Progenitor cell of endocrine pancreas (in vitro differentiated cells): ENCODE data around the gene SLC5A2. TPM values are rescaled to one million over a fixed set of nuclear protein-coding genes. Genes with fewer than 3 reads are reported as not detected.

Experiments
- DNase-seq: peaks from one replicate; pipeline ENCODE4 v3.0.0; 2021; ENCODE audit warnings: low spot score; ENCODE audit not compliant: unreplicated experiment
- H3K27ac Mint-ChIP-seq: 2 replicates; pipeline ENCODE4 v1.8.0; 2021; ENCODE audit warnings: mild to moderate bottlenecking, moderate library complexity, mixed read lengths
- H3K27me3 Mint-ChIP-seq: 2 replicates; pipeline ENCODE4 v1.8.0; 2021; ENCODE audit warnings: mixed read lengths
- H3K36me3 Mint-ChIP-seq: 2 replicates; pipeline ENCODE4 v1.8.0; 2022; ENCODE audit warnings: mixed read lengths; ENCODE audit not compliant: insufficient read depth
- H3K4me1 Mint-ChIP-seq: 2 replicates; pipeline ENCODE4 v1.8.0; 2021; ENCODE audit warnings: low read depth, mixed read lengths
- H3K4me3 Mint-ChIP-seq: 2 replicates; pipeline ENCODE4 v1.8.0; 2021; ENCODE audit warnings: low read depth, mild to moderate bottlenecking, moderate library complexity, mixed read lengths
- H3K9me3 Mint-ChIP-seq: 2 replicates; pipeline ENCODE4 v1.8.0; 2021; ENCODE audit warnings: low read depth, mixed read lengths
- CTCF ChIP-seq: fragments of 200-600 bp; sonication (generic); IDR thresholded peaks from one replicate; pipeline ENCODE4 v1.5.0; 2021; ENCODE audit warnings: antibody characterized with exemption, mild to moderate bottlenecking; ENCODE audit not compliant: unreplicated experiment
- total RNA-seq: library from RNA; stranded (reverse); gene quantifications from 2 replicates; pipeline ENCODE4 v1.2.1, GENCODE V29; 2021

Gene SLC5A2
- total RNA-seq, 1 donor from 2014 or later, result 0.29 TPM

GRCh38 chr16:31489616-31490584, 7.0 kb downstream of the SLC5A2 start:
- Mint-ChIP-seq H3K27me3 (peaks cover 39% of the 10 kb centered on the region), H3K4me1 (peaks cover 6% of the 10 kb centered on the region), H3K36me3 (peaks cover 17% of the 10 kb centered on the region), H3K27ac (no peak overlapping the region), H3K9me3 (no peaks in the 10 kb centered on the region), H3K4me3 (no peak overlapping the region)
- DNase-seq, result no peak
- no peak for TF ChIP-seq CTCF

GRCh38 chr16:31491778-31492418, 9.0 kb downstream of the SLC5A2 start:
- no peak for TF ChIP-seq CTCF
- H3K4me3 Mint-ChIP-seq, result no peak overlapping the region
- no peak for DNase-seq
- no peaks in the 10 kb centered on the region for H3K9me3 Mint-ChIP-seq
- H3K27me3 Mint-ChIP-seq, result peaks cover 20% of the 10 kb centered on the region
- peaks cover 17% of the 10 kb centered on the region for H3K36me3 Mint-ChIP-seq
- no peak overlapping the region for H3K27ac Mint-ChIP-seq
- peaks cover 3% of the 10 kb centered on the region for H3K4me1 Mint-ChIP-seq

- no peak overlapping the region for H3K27ac Mint-ChIP-seq
- no peaks in the 10 kb centered on the region for H3K9me3 Mint-ChIP-seq
- peaks cover 23% of the 10 kb centered on the region for H3K36me3 Mint-ChIP-seq
- no peaks in the 10 kb centered on the region for H3K4me1 Mint-ChIP-seq
- H3K4me3 Mint-ChIP-seq, result no peak overlapping the region
- peaks cover 11% of the 10 kb centered on the region for H3K27me3 Mint-ChIP-seq
- no peak for TF ChIP-seq CTCF
- DNase-seq, result no peak
These were observed 10.7 kb downstream of the SLC5A2 start for GRCh38 chr16:31493506-31494125.

- H3K27ac Mint-ChIP-seq, result no peak overlapping the region
These were observed 13.7 kb downstream of the SLC5A2 start for GRCh38 chr16:31496670-31497069.

More at GRCh38 chr16:31496670-31497069, 13.7 kb downstream of the SLC5A2 start:
- no peaks in the 10 kb centered on the region for H3K4me1 Mint-ChIP-seq
- no peaks in the 10 kb centered on the region for H3K9me3 Mint-ChIP-seq
- no peaks in the 10 kb centered on the region for H3K27me3 Mint-ChIP-seq
- H3K4me3 Mint-ChIP-seq, result no peak overlapping the region
- no peak for TF ChIP-seq CTCF
- no peak for DNase-seq
- H3K36me3 Mint-ChIP-seq, result peaks cover 16% of the 10 kb centered on the region
